Small intestine (tissue), 7 donors: ENCODE measurements around the gene WNK3. TPM values are rescaled to one million over a fixed set of nuclear protein-coding genes. Genes with fewer than 3 reads are reported as not detected.
"Not testable (repeated sequence)": the region's sequence is repeated elsewhere in the genome, so short reads cannot be mapped to it uniquely, and the experiment has no call there.

Experiments
- DNase-seq, 2 donors: peaks; one replicate each; pipeline versions ENCODE4 v3.0.0 to v3.0.0-alpha.2; 2013
- FAIRE-seq: peaks from 2 replicates; lab custom pipeline; 2012; peaks lifted over from hg19 to GRCh38; lab: Jason Lieb, UNC
- H3K27ac ChIP-seq, 3 donors: one replicate each; pipeline ENCODE4 v1.5.1; 2013; ENCODE audit warnings: low read length in 2 of 3, mild to moderate bottlenecking in 2 of 3, control low read depth in 1 of 3, inconsistent platforms in 1 of 3, low read depth in 1 of 3, moderate library complexity in 1 of 3
- H3K27me3 ChIP-seq, 3 donors: one replicate each; pipeline ENCODE4 v1.6.1; 2013; ENCODE audit warnings: low read length in 3 of 3, inconsistent platforms in 1 of 3; ENCODE audit not compliant: control insufficient read depth in 3 of 3, insufficient read depth in 3 of 3
- H3K36me3 ChIP-seq, 3 donors: one replicate each; pipeline ENCODE4 v1.6.1; 2013; ENCODE audit warnings: low read length in 3 of 3, inconsistent platforms in 1 of 3, low read depth in 1 of 3, mild to moderate bottlenecking in 1 of 3, moderate library complexity in 1 of 3; ENCODE audit not compliant: control insufficient read depth in 3 of 3, insufficient read depth in 2 of 3
- H3K4me1 ChIP-seq, 3 donors: one replicate each; pipeline ENCODE4 v1.6.1; 2013; ENCODE audit warnings: low read length in 2 of 3, inconsistent platforms in 1 of 3, low read depth in 1 of 3, mild to moderate bottlenecking in 1 of 3, moderate library complexity in 1 of 3; ENCODE audit not compliant: control insufficient read depth in 3 of 3, insufficient read depth in 2 of 3
- H3K4me3 ChIP-seq, 3 donors: one replicate each; pipeline ENCODE4 v1.5.1; 2013; ENCODE audit warnings: low read length in 3 of 3, control low read depth in 1 of 3, inconsistent platforms in 1 of 3, low read depth in 1 of 3, mild to moderate bottlenecking in 1 of 3, moderate library complexity in 1 of 3
- H3K9me3 ChIP-seq, 2 donors: one replicate each; pipeline ENCODE4 v1.6.1; 2013; ENCODE audit warnings: low read depth in 1 of 2, low read length in 1 of 2; ENCODE audit not compliant: control insufficient read depth in 2 of 2, insufficient read depth in 1 of 2
- whole genome bisulfite sequencing, 3 donors: extraction: QIAGEN DNeasy Blood & Tissue Kit; methylation state at CpG; one replicate each; pipeline ENCODE4 v1.1.7; 2013; 5-methylcytosine and 5-hydroxymethylcytosine counted together
- polyA plus RNA-seq, 4 donors: library from polyadenylated mRNA; stranded (reverse) in 3 of 4; unstranded in 1 of 4; fragments of 200-250 nt in 3 of 4; fragments of 120-200 nt in 1 of 4; gene quantifications; one replicate each; pipeline versions ENCODE4 v1.2.1 to v1.2.3, GENCODE V29; 2013
- donor health status: healthy with polysubstance abuse.
- donor health status: control.
- donor health status: control.
- donor health status: Bipolar disorder and iron deficiency.
- donor health status: healthy.

Gene WNK3
- polyA plus RNA-seq, 4 donors, result 0.13 to 1.1 (median 0.67) TPM; not detected in 1

DNA sequence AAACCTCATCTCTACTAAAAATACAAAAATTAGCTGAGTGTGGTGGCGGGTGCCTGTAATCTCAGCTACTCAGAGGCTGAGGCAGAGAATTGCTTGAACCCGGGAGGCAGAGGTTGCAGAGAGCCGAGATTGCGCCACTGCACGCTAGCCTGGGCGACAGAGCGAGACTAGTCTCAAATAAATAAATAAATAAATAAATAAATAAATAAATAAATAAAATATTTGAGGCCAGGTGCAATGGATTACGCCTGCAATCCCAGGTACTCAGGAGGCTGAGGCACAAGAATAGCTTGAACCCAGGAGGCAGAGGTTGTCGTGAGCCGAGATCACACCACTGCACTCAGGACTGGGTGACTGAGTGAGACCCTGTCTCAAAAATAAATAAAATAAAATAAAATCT is 20.5 kb downstream of the WNK3 start:
- not testable (repeated sequence) for H3K4me1 ChIP-seq, H3K36me3 ChIP-seq, H3K4me3 ChIP-seq, DNase-seq, FAIRE-seq, H3K9me3 ChIP-seq, H3K27ac ChIP-seq, H3K27me3 ChIP-seq
- WGBS, 3 donors, result 92 to 98% (median 97%) methylated on average over 9 to 10 of the region's 10 CpGs

DNA sequence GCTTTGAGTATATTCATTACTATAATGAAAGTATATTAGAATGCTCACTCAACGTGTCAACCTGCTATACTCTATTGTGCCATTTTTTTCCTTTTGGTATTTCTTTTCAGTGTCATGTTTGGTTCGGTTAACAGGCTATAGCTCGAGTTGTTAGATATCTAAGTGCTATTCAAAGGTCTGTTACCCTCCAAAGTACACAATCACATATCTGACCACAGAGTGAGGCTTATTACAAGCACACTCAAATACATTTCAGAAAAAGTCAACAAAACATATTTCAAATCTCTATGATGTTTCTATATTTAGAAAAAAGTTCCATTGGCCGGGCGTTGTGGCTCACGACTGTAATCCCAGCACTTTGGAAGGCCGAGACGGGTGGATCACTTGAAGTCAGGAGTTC is 32.8 kb downstream of the WNK3 start:
- Histone ChIP-seq H3K27me3 (no peaks in the 10 kb centered on the region), H3K36me3 (no peaks in the 10 kb centered on the region), H3K27ac (no peak overlapping the region), H3K4me3 (no peak overlapping the region), H3K4me1 (no peaks in the 10 kb centered on the region), H3K9me3 (no peaks in the 10 kb centered on the region)
- DNase-seq, result no peak
- FAIRE-seq, result no peak
- WGBS, 3 donors, result 39 to 65% (median 57%) methylated on average over 8 of the region's 8 CpGs

DNA sequence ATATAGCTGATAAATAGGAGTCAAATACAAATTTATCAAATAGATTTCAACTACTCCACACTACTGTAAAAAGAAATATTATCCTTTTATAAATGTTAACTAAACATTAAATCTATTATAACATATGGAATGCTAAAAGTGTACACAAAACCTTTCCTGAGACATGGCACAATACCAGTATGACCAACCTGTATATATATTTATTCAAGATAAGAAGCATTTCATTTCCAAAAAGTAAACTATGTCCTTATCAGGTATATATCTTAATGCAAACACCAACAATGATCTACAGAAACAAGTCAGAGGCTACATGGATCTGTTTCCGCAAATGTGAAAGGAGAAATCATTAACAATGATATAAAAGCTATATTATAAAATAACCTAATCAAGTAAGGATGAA is 37.8 kb downstream of the WNK3 start:
- WGBS, 3 donors, result 16 to 78% (median 70%) methylated on average over 1 of the region's 1 CpG
- Histone ChIP-seq H3K27ac (no peak overlapping the region), H3K27me3 (no peaks in the 10 kb centered on the region), H3K36me3 (no peaks in the 10 kb centered on the region), H3K4me3 (no peak overlapping the region), H3K4me1 (no peaks in the 10 kb centered on the region), H3K9me3 (no peaks in the 10 kb centered on the region)
- DNase-seq, result peak in 1 of 2 donors; percentile 1
- FAIRE-seq, result no peak

DNA sequence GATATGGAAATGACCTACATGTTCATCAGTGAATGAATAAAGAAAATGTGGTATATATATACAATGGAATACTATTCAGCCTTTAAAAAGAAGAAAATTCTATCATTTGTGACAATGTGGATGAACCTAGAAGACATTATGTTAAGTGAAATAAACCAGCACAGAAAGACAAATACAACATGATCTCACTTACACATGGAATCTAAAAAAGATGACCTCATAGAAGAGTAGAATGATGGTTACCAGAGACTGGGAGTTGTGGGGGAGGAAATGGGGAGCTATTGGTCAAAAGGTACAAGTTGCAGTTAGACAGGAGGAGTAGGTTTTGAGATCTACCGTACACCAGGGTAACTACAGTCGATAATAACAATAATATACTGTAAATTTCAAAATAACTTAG is 51.5 kb downstream of the WNK3 start:
- Histone ChIP-seq H3K27me3 (no peaks in the 10 kb centered on the region), H3K4me1 (no peaks in the 10 kb centered on the region), H3K9me3 (no peaks in the 10 kb centered on the region), H3K27ac (no peak overlapping the region), H3K4me3 (no peak overlapping the region), H3K36me3 (no peaks in the 10 kb centered on the region)
- 87 to 91% (median 90%) methylated on average over 2 of the region's 2 CpGs for WGBS, 3 donors
- DNase-seq, result no peak
- no peak for FAIRE-seq

DNA sequence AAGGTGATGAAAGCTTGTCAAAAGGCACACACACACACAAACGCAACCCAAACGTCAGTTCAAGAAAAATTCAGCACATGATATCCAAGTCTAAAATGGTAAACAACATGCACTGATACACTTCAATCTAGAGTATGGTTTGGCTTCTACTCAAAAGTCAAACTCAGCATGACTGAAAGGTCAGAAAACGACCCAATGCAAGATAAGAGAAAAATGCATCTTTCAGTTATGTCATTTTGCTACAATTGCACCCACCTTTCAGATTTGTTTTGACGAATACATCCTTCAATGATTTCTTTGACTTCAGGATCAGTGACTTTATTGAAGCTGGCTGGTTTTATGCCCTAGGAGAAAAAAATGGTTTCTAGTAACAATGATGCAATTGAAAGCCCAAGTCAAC is 56.3 kb downstream of the WNK3 start:
- FAIRE-seq (no peak), DNase-seq (no peak)
- Histone ChIP-seq H3K4me1 (no peaks in the 10 kb centered on the region), H3K36me3 (no peaks in the 10 kb centered on the region), H3K27ac (no peak overlapping the region), H3K27me3 (no peaks in the 10 kb centered on the region), H3K4me3 (no peak overlapping the region), H3K9me3 (no peaks in the 10 kb centered on the region)
- WGBS, 3 donors, result 50 to 67% (median 54%) methylated on average over 4 of the region's 4 CpGs

DNA sequence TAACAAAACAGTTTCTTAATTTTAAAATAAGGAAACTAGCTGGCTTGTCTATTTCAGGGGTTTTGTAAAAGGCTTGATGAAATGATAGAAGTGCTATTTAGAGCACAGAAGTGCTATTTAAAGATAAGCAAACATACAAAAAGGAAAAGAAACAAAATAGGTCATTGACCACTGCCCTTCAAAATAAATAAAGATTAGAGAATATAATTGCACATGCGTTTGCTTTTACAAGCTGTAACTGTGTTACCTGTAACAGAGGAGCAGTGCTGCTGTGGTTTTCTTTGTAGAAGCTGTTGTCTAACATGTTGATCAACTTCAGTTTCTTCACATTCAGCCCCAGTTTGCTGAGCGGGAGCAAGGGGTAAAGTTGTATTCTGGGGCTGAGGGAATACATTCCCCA is 63.5 kb downstream of the WNK3 start:
- no peak for FAIRE-seq
- H3K36me3 ChIP-seq, result no peaks in the 10 kb centered on the region
- no peak for DNase-seq
- no peaks in the 10 kb centered on the region for H3K27me3 ChIP-seq
- 48 to 79% (median 49%) methylated on average over 2 of the region's 2 CpGs for WGBS, 3 donors
- H3K9me3 ChIP-seq, result no peaks in the 10 kb centered on the region
- H3K4me3 ChIP-seq, result no peak overlapping the region
- H3K4me1 ChIP-seq, result no peaks in the 10 kb centered on the region
- no peak overlapping the region for H3K27ac ChIP-seq

DNA sequence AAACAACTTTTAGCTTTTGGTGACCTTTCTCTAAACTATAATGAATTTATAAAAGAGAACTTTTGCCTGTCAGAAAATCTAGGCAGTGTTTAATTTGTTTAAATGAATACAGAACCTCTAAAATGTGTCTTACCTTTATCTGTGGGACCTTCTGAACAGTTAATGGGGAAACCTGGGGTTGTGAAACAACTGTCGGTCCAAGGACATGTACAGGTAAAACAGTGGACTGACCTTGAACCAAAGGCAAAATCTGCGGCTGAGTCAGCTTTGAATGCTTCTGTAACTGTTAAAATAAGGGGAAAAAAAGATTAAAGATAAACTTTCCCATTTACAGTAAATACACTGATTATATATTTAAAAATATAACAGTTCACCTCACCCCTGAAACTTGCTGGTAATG is 65.1 kb downstream of the WNK3 start:
- 26 to 69% (median 54%) methylated on average over 2 of the region's 2 CpGs for WGBS, 3 donors
- DNase-seq (peak in 1 of 2 donors; percentile 14), FAIRE-seq (no peak)
- Histone ChIP-seq H3K27ac (no peak overlapping the region), H3K9me3 (no peaks in the 10 kb centered on the region), H3K27me3 (no peaks in the 10 kb centered on the region), H3K4me1 (no peaks in the 10 kb centered on the region), H3K36me3 (no peaks in the 10 kb centered on the region), H3K4me3 (no peak overlapping the region)

DNA sequence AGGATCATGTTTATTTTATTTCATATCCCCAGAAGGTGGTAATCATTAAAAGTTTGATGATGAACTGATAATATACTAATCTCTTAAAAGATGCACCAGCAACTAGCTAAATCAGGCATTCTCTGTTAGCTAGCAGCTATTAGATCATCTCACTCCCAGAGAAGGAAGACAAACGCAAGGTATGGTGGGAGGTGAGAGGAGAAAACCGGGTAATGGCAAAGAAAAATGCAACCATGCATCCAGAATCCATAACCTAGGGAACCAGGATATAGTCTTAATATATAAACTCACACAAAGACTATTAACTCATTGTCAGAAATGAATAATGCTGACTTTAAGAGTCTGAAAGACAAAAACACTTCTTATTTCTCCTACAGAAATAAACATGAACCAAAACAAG is 66.1 kb downstream of the WNK3 start:
- Histone ChIP-seq H3K9me3 (no peaks in the 10 kb centered on the region), H3K27me3 (no peaks in the 10 kb centered on the region), H3K27ac (no peak overlapping the region), H3K36me3 (no peaks in the 10 kb centered on the region), H3K4me1 (no peaks in the 10 kb centered on the region), H3K4me3 (no peak overlapping the region)
- DNase-seq, result no peak
- FAIRE-seq, result no peak
- 61 to 87% (median 71%) methylated on average over 2 of the region's 2 CpGs for WGBS, 3 donors

DNA sequence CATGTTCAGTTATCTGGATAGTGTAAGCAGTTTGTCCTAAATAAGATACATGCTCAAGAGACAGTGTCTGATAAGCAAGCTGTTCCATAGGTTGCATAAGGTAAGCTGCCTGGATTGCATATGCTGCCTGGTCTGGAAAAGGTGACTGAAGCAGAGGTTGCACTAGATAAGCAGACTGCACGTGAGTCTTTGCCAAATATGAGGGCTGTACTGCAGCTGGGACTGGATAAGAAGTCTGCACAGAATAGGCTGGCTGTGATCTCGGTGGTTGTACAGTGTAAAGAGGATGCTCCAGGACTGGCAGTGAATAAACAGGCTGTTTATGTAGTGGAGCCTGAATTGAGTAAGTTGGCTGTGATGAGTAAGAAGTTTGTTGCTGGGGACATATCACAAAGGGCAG is 68.9 kb downstream of the WNK3 start:
- Histone ChIP-seq H3K4me3 (no peak overlapping the region), H3K4me1 (no peaks in the 10 kb centered on the region), H3K27me3 (no peaks in the 10 kb centered on the region), H3K27ac (no peak overlapping the region), H3K36me3 (no peaks in the 10 kb centered on the region), H3K9me3 (no peaks in the 10 kb centered on the region)
- FAIRE-seq, result no peak
- 20 to 53% (median 23%) methylated on average over 2 of the region's 2 CpGs for WGBS, 3 donors
- DNase-seq, result peak in 1 of 2 donors; percentile 19
